ENCODE results near the gene HSPA2. TPM values are rescaled to one million over a fixed set of nuclear protein-coding genes. Genes with fewer than 3 reads are reported as not detected.

The HSPA2 gene
- total RNA-seq, 2 donors from 2014 or later = 52.7 to 61.7 TPM

- intact Hi-C loops (cut with DNase I, micrococcal nuclease) = no loop called here
- ATAC-seq (no peak), DNase-seq (no peak)
Measured at GRCh38 chr14:64584190-64584589, 43.6 kb downstream of the HSPA2 start.

GRCh38 chr14:64591809-64592208 is 51.3 kb downstream of the HSPA2 start:
- intact Hi-C loops (cut with DNase I, micrococcal nuclease) = no loop called here
- no peak for ATAC-seq
- no peak for DNase-seq

Other genes starting within 250 kb of the HSPA2 start
- gene ESR2, start 246.4 kb upstream of the HSPA2 start, total RNA-seq = under 1 TPM; 0.40 to 0.70 TPM
- gene MTHFD1, start 152.4 kb upstream of the HSPA2 start, total RNA-seq = 10 to 100 TPM; 31.2 to 53.3 TPM
- 10 to 100 TPM; 11.9 to 14.2 TPM for gene AKAP5, start 75.2 kb upstream of the HSPA2 start, total RNA-seq
- gene ZBTB25, start 36.9 kb upstream of the HSPA2 start, total RNA-seq = 1 to 10 TPM; 5.9 to 6.5 TPM
- gene ZBTB1, start 36.0 kb upstream of the HSPA2 start, total RNA-seq = 10 to 100 TPM; 29.5 to 32.1 TPM
- 10 to 100 TPM in 1 of 2 donors, 1 to 10 TPM in 1; 7.1 to 10.7 TPM for gene PPP1R36, start 9.2 kb downstream of the HSPA2 start, total RNA-seq
- gene PLEKHG3, start 163.7 kb downstream of the HSPA2 start, total RNA-seq = 10 to 100 TPM; 79.3 to 90.1 TPM

Measured in left colon (tissue), 2 donors.